GM10266 (cell line): ENCODE data around the gene TPMT.

Experiments
- DNase-seq: peaks from one replicate; pipeline ENCODE4 v3.0.0; 2012; ENCODE audit errors: extremely low spot score
- CTCF ChIP-seq: IDR thresholded peaks from 2 replicates; pipeline ENCODE4 v1.5.1; 2012; ENCODE audit warnings: mild to moderate bottlenecking, low read depth; ENCODE audit not compliant: control insufficient read depth, insufficient read depth; ENCODE audit errors: missing control alignments

TPMT gene

DNA sequence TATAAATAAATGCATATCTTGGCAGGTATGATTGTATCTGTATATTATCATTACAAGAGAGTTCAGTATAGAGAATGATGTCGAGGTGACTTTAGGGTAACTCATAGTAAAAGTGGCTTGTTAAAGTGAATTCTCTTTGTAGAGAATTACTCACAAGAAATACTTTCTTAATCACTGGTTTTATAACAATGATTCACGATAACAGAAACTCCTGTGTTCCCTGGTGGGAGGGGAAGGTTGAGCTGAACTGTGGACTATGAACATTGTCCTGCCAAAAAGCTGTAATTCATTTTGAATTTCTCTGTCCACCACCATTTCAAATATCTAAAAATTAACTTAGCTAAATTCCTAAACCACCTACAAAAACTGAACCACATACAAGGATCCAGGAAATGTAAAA is 7.7 kb downstream of the TPMT start:
- DNase-seq: no peak

GRCh38 chr6:18142591-18142861 is 12.4 kb downstream of the TPMT start:
- TF ChIP-seq CTCF: no peak
- no peak for DNase-seq

More for the DNA sequence above, 7.7 kb downstream of the TPMT start:
- no peak for TF ChIP-seq CTCF

GRCh38 chr6:18141805-18142590 is 12.9 kb downstream of the TPMT start:
- no peak for TF ChIP-seq CTCF
- DNase-seq: no peak

GRCh38 chr6:18139935-18140621 is 14.8 kb downstream of the TPMT start:
- no peak for TF ChIP-seq CTCF
- DNase-seq: no peak

- TF ChIP-seq CTCF: no peak
Observed at GRCh38 chr6:18138906-18139305, 16.0 kb downstream of the TPMT start.

DNA sequence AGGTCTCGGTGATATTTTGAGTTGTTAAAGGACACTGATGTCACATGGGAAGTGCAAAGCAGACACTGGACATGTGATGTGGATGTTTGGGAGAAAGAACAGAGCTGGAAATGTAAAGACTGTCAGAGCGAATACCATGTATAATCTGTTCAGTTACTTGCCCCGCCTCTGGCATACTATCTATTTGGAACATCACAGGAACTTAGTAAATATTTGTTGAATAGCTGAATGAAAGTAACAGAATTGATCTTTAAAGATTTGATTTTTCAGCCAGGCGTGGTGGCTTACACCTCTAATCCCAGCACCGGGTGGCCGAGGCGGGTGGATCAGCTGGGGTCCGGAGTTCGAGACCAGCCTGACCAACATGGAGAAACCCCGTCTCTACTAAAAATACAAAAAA is 18.6 kb downstream of the TPMT start:
- no peak for TF ChIP-seq CTCF
- DNase-seq: no peak

More at GRCh38 chr6:18138906-18139305, 16.0 kb downstream of the TPMT start:
- no peak for DNase-seq

DNA sequence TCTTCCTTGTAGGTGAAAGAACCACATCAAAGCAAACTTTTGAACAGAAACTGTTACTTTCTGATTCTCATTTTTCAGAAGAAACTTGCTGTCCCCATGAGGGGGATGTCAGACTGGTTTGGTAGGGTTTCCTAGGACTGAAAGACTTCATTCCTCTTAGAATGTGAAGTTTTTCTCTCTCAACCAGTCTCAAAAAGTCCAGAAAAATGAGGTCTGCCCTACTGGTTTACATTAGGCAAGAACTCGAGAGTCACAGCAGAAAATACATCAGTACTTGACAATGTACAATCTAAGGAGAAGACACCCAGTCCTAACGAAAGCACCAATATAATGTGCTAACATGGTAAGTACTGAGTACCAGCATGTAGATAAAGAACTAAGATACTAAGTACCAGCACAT is 19.7 kb downstream of the TPMT start:
- TF ChIP-seq CTCF: no peak
- no peak for DNase-seq
